Endothelial cell of umbilical vein (primary cell): ENCODE results near the gene OTUD5. TPM values are rescaled to one million over a fixed set of nuclear protein-coding genes. Genes with fewer than 3 reads are reported as not detected.
A peak's percentile ranks its signal among the peaks of the same experiment; 100 is the strongest.

Source experiments
- BruUV-seq: library from RNA; stranded (reverse); fragments of 400-500 nt; replicated peaks from 2 replicates; lab custom pipeline; 2021; lab: Mats Ljungman, UMichigan
- CTCF ChIA-PET: fragments of 300-600, 350-600 bp; sonication (Branson Sonifier 250); formaldehyde crosslinking; loops from one replicate; lab custom pipeline; 2021; ENCODE audit warnings: antibody characterized with exemption, inconsistent platforms; lab: Charles Lee
- POLR2A ChIA-PET: fragments of 300-600, 350-600 bp; sonication (Branson Sonifier 250); formaldehyde crosslinking; loops from one replicate; lab custom pipeline; 2021; ENCODE audit warnings: antibody characterized with exemption, inconsistent platforms; lab: Charles Lee
- DNase-seq: peaks from one replicate; pipeline ENCODE4 v3.0.0-alpha.2; 2011; ENCODE audit warnings: low read depth, low spot score
- FAIRE-seq: peaks from 2 replicates; lab custom pipeline; 2011; peaks lifted over from hg19 to GRCh38; lab: Jason Lieb, UNC
- H2AFZ ChIP-seq: 2 replicates; pipeline ENCODE4 v1.6.0; 2012; ENCODE audit warnings: low read depth, low read length, control low read depth, inconsistent platforms
- H3K27ac ChIP-seq: 2 replicates; pipeline ENCODE4 v1.5.1; 2011; ENCODE audit warnings: low read depth, mild to moderate bottlenecking, control low read depth, low read length, moderate library complexity; ENCODE audit not compliant: insufficient read depth
- H3K27me3 ChIP-seq, 2 experiments: 2 replicates each; pipeline versions ENCODE4 v1.6.0 to v1.6.1; 2011; ENCODE audit warnings: low read length in 2 of 2, mixed read lengths in 1 of 2; ENCODE audit not compliant: control insufficient read depth in 2 of 2, insufficient read depth in 2 of 2
- H3K36me3 ChIP-seq, 2 experiments: 2 replicates in 1 of 2; 3 replicates in 1 of 2; pipeline ENCODE4 v1.5.1; 2011; ENCODE audit warnings: low read length in 2 of 2, mild to moderate bottlenecking in 1 of 2, moderate library complexity in 1 of 2; ENCODE audit not compliant: control insufficient read depth in 2 of 2, insufficient read depth in 2 of 2; ENCODE audit errors: extremely low read depth in 1 of 2
- H3K4me1 ChIP-seq: 3 replicates; pipeline ENCODE4 v1.5.1; 2011; ENCODE audit warnings: mild to moderate bottlenecking, low read length; ENCODE audit not compliant: control insufficient read depth, insufficient read depth; ENCODE audit errors: extremely low read depth
- H3K4me2 ChIP-seq: 2 replicates; pipeline ENCODE4 v1.6.1; 2011; ENCODE audit warnings: low read length, control low read depth, mixed read lengths; ENCODE audit not compliant: insufficient read depth
- H3K4me3 ChIP-seq, 3 experiments: fragments of 200-600 bp in 1 of 3; sonication (generic), shearing (Covaris generic) in 1 of 3; replicated peaks in 1 of 3; 2 replicates each; pipeline ENCODE4 v1.5.1; 2011 to 2016; ENCODE audit warnings: control low read depth in 3 of 3, low read length in 3 of 3, mild to moderate bottlenecking in 2 of 3, inconsistent platforms in 1 of 3, low read depth in 1 of 3, moderate library complexity in 1 of 3; ENCODE audit not compliant: insufficient read depth in 1 of 3
- H3K79me2 ChIP-seq: 2 replicates; pipeline ENCODE4 v1.6.0; 2012; ENCODE audit warnings: low read length, inconsistent platforms; ENCODE audit not compliant: control insufficient read depth, insufficient read depth
- H3K9ac ChIP-seq: replicated peaks from 2 replicates; pipeline ENCODE3; 2011; ENCODE audit warnings: low read length, control low read depth; ENCODE audit not compliant: insufficient read depth; ENCODE audit errors: extremely low read depth
- H3K9me1 ChIP-seq: replicated peaks from 3 replicates; pipeline ENCODE4 v1.6.0; 2011; ENCODE audit warnings: mild to moderate bottlenecking, low read length; ENCODE audit not compliant: control insufficient read depth, insufficient read depth; ENCODE audit errors: extremely low read depth
- H3K9me3 ChIP-seq: replicated peaks from 2 replicates; pipeline ENCODE4 v1.5.1; 2012; ENCODE audit warnings: low read length, inconsistent platforms; ENCODE audit not compliant: control insufficient read depth, insufficient read depth
- H4K20me1 ChIP-seq: replicated peaks from 2 replicates; pipeline ENCODE3; 2011; ENCODE audit warnings: mild to moderate bottlenecking, low read length; ENCODE audit not compliant: control insufficient read depth, insufficient read depth; ENCODE audit errors: extremely low read depth
- EZH2 ChIP-seq: IDR thresholded peaks from 2 replicates; pipeline ENCODE4 v1.6.1; 2012; ENCODE audit warnings: borderline replicate concordance, low read depth, mild to moderate bottlenecking, moderate library complexity, low read length, inconsistent platforms; ENCODE audit not compliant: severe bottlenecking
- FOS ChIP-seq: IDR thresholded peaks from 2 replicates; pipeline ENCODE4 v1.6.1; 2011; ENCODE audit warnings: mild to moderate bottlenecking, low read length, moderate library complexity, borderline replicate concordance; ENCODE audit not compliant: insufficient read depth
- GATA2 ChIP-seq: IDR thresholded peaks from 2 replicates; pipeline ENCODE4 v1.7.0; 2011; ENCODE audit warnings: low read depth, mild to moderate bottlenecking, moderate library complexity, mixed read lengths, low read length; ENCODE audit not compliant: insufficient read length, insufficient read depth
- JUN ChIP-seq: IDR thresholded peaks from 2 replicates; pipeline ENCODE4 v1.6.1; 2011; ENCODE audit warnings: borderline replicate concordance, low read depth; ENCODE audit not compliant: insufficient read length, insufficient read depth
- MYC ChIP-seq: IDR thresholded peaks from one replicate; pipeline ENCODE4 v1.6.1; 2011; ENCODE audit warnings: mild to moderate bottlenecking, low read depth, low read length
- POLR2A ChIP-seq: IDR thresholded peaks from 2 replicates; pipeline ENCODE4 v1.6.1; 2012; ENCODE audit warnings: low read depth, mild to moderate bottlenecking, control low read depth, low read length
- POLR2AphosphoS5 ChIP-seq: IDR thresholded peaks from 2 replicates; pipeline ENCODE4 v1.6.1; 2012; ENCODE audit warnings: low read depth, mild to moderate bottlenecking, control low read depth, low read length, moderate library complexity; ENCODE audit not compliant: insufficient read depth
- dilution Hi-C: fragments of 300-500 bp; cut with MboI; formaldehyde crosslinking; loops from one replicate; pipeline ENCODE4 v1.15.0; 2019; ENCODE audit warnings: low sequenced_read_pairs; ENCODE audit not compliant: extremely low pct_ligation_motif_present
- intact Hi-C: fragments of 100-400 bp; cut with micrococcal nuclease; formaldehyde crosslinking; loops from one replicate; pipeline ENCODE4 v1.10.0; 2022
- polyA plus RNA-seq, 4 experiments: library from polyadenylated mRNA; depleted of rRNA in 3 of 4; stranded (reverse) in 3 of 4; unstranded in 1 of 4; fragments of >200 nt; gene quantifications; 2 replicates each; pipeline versions ENCODE4 v1.2.1 to v1.2.3, GENCODE V29; 2011 to 2012; ENCODE audit warnings: missing spikeins in 1 of 4
- total RNA-seq: library from RNA; stranded (reverse); gene quantifications from 2 replicates; pipeline ENCODE4 v1.2.3, GENCODE V29; 2021
- TF ChIP-seq, protein P1 (sequence below), 2 donors: IDR thresholded peaks; 1 replicate in 1 of 2; 2 replicates in 1 of 2; pipeline ENCODE4 v1.5.1; 2011; ENCODE audit warnings: low read length in 2 of 2, mild to moderate bottlenecking in 2 of 2, moderate library complexity in 2 of 2, control low read depth in 1 of 2, inconsistent platforms in 1 of 2, low read depth in 1 of 2; ENCODE audit not compliant: insufficient read depth in 1 of 2; ENCODE audit errors: extremely low read depth in 1 of 2

OTUD5 gene
- total and polyA plus RNA-seq, 2 donors (not counting 3 experiments of a cell fraction or from before 2014, with no cell fraction given), result 44.3 to 44.6 TPM

DNA sequence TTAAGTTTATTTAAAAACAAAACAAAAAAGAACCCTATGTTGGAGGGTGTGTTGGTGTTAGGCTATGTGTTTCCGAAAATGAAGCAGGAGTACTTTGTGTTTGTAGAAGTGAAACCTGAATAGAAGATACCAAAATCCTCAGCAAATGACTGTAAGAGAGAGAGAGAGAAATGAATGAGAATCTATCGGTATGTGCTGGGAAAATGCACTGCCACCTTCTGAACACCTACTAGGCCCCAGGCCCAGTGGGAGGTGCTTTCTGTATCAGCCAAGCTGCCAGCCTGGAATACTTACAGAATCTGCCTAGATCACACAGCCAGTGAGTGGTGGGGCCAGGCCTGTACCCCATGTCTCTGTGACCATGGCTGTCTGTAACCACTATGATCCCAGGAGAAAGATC is 23.6 kb downstream of the OTUD5 start:
- intact Hi-C loops, result no loop called here
- Histone ChIP-seq H3K4me2 (no peak overlapping the region), H2AFZ (no peak overlapping the region), H3K27ac (no peak overlapping the region), H3K9me1 (no peaks in the 10 kb centered on the region), H3K9me3 (no peaks in the 10 kb centered on the region), H4K20me1 (no peaks in the 10 kb centered on the region), H3K36me3 (peaks cover 3 to 13% of the 10 kb centered on the region in 2 experiments), H3K27me3 (no peaks in the 10 kb centered on the region), H3K4me3 (no peak overlapping the region), H3K4me1 (no peaks in the 10 kb centered on the region), H3K9ac (no peak overlapping the region), H3K79me2 (peaks cover 6% of the 10 kb centered on the region)
- TF ChIP-seq JUN (no peak), FOS (no peak), GATA2 (no peak), EZH2 (no peak), MYC (no peak)
- FAIRE-seq (no peak), DNase-seq (no peak)
- ChIA-PET POLR2A (no interaction called here), CTCF (no interaction called here)
- dilution Hi-C loops, result no loop called here
- no TSS peak for BruUV-seq

DNA sequence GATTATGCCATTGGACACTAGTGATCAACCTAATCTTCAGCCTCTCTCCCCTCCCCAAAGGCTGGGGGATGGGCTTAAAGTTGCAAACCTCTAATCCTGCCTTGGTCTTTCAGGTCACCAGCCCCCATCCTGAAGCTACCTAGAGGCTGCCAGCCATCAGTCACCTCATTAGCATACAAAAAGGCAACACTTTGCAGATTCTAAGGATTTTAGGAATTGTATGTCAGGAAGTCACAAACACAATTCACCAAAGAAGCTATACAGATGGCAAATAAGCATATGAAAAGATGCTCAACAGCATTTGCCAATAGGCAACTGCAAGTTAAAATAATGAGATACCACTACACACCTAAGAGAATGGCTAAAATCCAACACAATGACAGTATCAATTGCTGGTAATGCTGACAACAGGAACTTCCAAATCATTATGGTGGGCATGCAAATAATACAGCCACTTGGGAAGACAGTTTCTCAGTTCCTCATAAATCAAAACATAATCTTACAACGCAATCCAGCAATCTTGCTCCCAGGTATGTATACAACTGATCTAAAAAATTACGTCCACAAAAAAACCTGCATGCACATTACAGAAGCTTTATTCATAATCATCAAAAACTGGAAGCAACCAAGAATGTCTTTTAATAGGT is 29.5 kb downstream of the OTUD5 start:
- TF ChIP-seq POLR2AphosphoS5 (no peak), MYC (no peak), POLR2A (no peak), GATA2 (no peak), EZH2 (no peak), JUN (no peak), FOS (no peak)
- TF ChIP-seq, protein P1, sequence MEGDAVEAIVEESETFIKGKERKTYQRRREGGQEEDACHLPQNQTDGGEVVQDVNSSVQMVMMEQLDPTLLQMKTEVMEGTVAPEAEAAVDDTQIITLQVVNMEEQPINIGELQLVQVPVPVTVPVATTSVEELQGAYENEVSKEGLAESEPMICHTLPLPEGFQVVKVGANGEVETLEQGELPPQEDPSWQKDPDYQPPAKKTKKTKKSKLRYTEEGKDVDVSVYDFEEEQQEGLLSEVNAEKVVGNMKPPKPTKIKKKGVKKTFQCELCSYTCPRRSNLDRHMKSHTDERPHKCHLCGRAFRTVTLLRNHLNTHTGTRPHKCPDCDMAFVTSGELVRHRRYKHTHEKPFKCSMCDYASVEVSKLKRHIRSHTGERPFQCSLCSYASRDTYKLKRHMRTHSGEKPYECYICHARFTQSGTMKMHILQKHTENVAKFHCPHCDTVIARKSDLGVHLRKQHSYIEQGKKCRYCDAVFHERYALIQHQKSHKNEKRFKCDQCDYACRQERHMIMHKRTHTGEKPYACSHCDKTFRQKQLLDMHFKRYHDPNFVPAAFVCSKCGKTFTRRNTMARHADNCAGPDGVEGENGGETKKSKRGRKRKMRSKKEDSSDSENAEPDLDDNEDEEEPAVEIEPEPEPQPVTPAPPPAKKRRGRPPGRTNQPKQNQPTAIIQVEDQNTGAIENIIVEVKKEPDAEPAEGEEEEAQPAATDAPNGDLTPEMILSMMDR (IDR thresholded peaks at IDR 0.05; ENCODE audit: extremely low read depth in 1 of 2, insufficient read depth in 1 of 2, low read depth in 1 of 2, low read length in 2 of 2), result no peak
- no TSS peak for BruUV-seq
- POLR2A ChIA-PET, result no interaction called here

More for the DNA sequence above, 29.5 kb downstream of the OTUD5 start:
- H3K36me3 ChIP-seq, result peaks cover 0 to 10% of the 10 kb centered on the region in 2 experiments
- H3K27ac ChIP-seq, result no peak overlapping the region
- H2AFZ ChIP-seq, result no peak overlapping the region
- DNase-seq (no peak), FAIRE-seq (peak; percentile 50)
- H3K9me1 ChIP-seq, result no peaks in the 10 kb centered on the region
- H3K9ac ChIP-seq, result no peak overlapping the region
- CTCF ChIA-PET, result interaction anchor here (0.5 kb wide), 1 partner anchor 8 kb away, joined by 3 read pairs; no protein-coding TSS in a partner anchor
- no peaks in the 10 kb centered on the region for H3K79me2 ChIP-seq
- H3K27me3 ChIP-seq, result no peaks in the 10 kb centered on the region
- H3K4me1 ChIP-seq, result no peaks in the 10 kb centered on the region
- H3K9me3 ChIP-seq, result no peaks in the 10 kb centered on the region
- no peak overlapping the region for H3K4me2 ChIP-seq
- dilution Hi-C loops (no loop called here), intact Hi-C loops (no loop called here)
- no peak overlapping the region for H3K4me3 ChIP-seq
- H4K20me1 ChIP-seq, result no peaks in the 10 kb centered on the region
